Fibroblast of skin of left biceps (primary cell): ENCODE data around the gene SRGN.

Experiments used
- DNase-seq, 2 experiments: peaks; one replicate each; pipeline ENCODE4 v3.0.0-alpha.2; 2013; ENCODE audit warnings: low read depth in 2 of 2

Gene SRGN

GRCh38 chr10:69061305-69062161 is 26.4 kb upstream of the SRGN start:
- peak; percentile 88 to 90 for DNase-seq

- DNase-seq: no peak
Observed at GRCh38 chr10:69062901-69063300, 25.0 kb upstream of the SRGN start.

- no peak for DNase-seq
Observed at GRCh38 chr10:69064762-69065328, 23.1 kb upstream of the SRGN start.

GRCh38 chr10:69065406-69066361 is 22.2 kb upstream of the SRGN start:
- no peak for DNase-seq

GRCh38 chr10:69067189-69067588 is 20.7 kb upstream of the SRGN start:
- no peak for DNase-seq

- no peak for DNase-seq
Observed at GRCh38 chr10:69068549-69068948, 19.4 kb upstream of the SRGN start.

- no peak for DNase-seq
Observed at GRCh38 chr10:69069090-69070042, 18.5 kb upstream of the SRGN start.

- DNase-seq: no peak
Observed at GRCh38 chr10:69070951-69071350, 17.0 kb upstream of the SRGN start.

- DNase-seq: no peak
Observed at GRCh38 chr10:69071610-69072009, 16.3 kb upstream of the SRGN start.

GRCh38 chr10:69073026-69073425 is 14.9 kb upstream of the SRGN start:
- DNase-seq: no peak

- no peak for DNase-seq
Observed at GRCh38 chr10:69073736-69074364, 14.1 kb upstream of the SRGN start.

GRCh38 chr10:69074532-69074931 is 13.4 kb upstream of the SRGN start:
- DNase-seq: no peak

GRCh38 chr10:69075431-69075830 is 12.5 kb upstream of the SRGN start:
- no peak for DNase-seq

- no peak for DNase-seq
Observed at GRCh38 chr10:69078311-69078710, 9.6 kb upstream of the SRGN start.

- no peak for DNase-seq
Observed at GRCh38 chr10:69080226-69080625, 7.7 kb upstream of the SRGN start.

GRCh38 chr10:69086001-69086509 is 1.8 kb upstream of the SRGN start:
- no peak for DNase-seq

- DNase-seq: no peak
Observed at GRCh38 chr10:69088471-69088769, 517 bp downstream of the SRGN start.

GRCh38 chr10:69088801-69089501 is 1.0 kb downstream of the SRGN start:
- no peak for DNase-seq

GRCh38 chr10:69089638-69090599 is 2.0 kb downstream of the SRGN start:
- DNase-seq: no peak
